Measurements from ENCODE around the gene KIF16B. TPM values are rescaled to one million over a fixed set of nuclear protein-coding genes. Genes with fewer than 3 reads are reported as not detected.

KIF16B gene
- total and polyA plus RNA-seq, 2 experiments from 2014 or later, result 9.3 to 21.8 TPM

DNA sequence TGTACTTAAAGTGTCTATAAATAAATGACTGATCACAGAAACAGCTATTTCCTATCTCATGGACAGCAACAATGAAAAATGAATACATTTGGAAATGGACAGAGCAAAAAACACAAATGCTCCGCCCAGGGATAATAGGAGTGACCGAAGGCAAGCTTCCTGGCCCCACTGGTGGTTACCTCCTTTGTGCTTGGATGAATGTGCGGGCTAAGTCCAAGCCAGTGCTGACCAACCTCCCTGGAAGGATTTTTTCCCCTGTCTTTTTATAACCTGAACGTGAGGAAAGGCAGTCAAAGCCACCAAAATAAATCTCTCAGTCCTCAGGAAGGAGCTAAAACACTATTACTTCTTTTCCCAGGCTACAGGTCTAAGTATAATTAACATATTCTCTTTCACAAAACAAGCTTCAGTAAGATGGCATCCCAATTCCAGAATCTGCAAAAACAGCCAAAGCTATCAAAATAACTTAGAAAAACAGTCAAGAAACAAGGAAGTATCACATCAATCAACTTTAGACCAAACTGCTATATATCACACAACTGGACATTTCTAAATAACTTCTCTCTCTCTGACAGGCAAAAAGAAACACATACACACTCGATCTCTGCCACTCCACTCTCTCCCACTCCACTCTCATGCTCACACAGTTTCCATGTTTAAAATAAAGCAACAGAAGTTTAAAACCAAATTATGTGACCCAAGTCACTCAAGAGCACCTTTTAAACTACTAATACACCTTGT is 10.0 kb downstream of the KIF16B start:
- 66% methylated on average over 5 of the region's 5 CpGs for WGBS (ENCODE audit: low lambda C conversion rate, missing lambda C conversion rate)
- Histone ChIP-seq H3K27me3 (no peaks in the 10 kb centered on the region), H3K4me1 (ENCODE audit: insufficient read depth) (peaks cover 4% of the 10 kb centered on the region), H3K4me2 (peak overlapping the region; percentile 23), H3K79me2 (peaks cover 90% of the 10 kb centered on the region), H3K4me3 (no peak overlapping the region), H2AFZ (no peak overlapping the region), H3K9me2 (replicated peaks; ENCODE audit: insufficient read depth) (no peaks in the 10 kb centered on the region), H3K36me3 (replicated peaks; ENCODE audit: insufficient read depth, low read depth) (no peaks in the 10 kb centered on the region), H4K20me1 (ENCODE audit: insufficient read depth, poor library complexity, severe bottlenecking) (no peaks in the 10 kb centered on the region), H3K9me3 (ENCODE audit: low read depth) (no peaks in the 10 kb centered on the region), H3K27ac (peak overlapping the region; percentile 49)
- TF ChIP-seq EZH2 (IDR thresholded peaks at IDR 0.05; ENCODE audit: borderline replicate concordance), result no peak
- no peak for TF ChIP-seq EZH2phosphoT487 (IDR thresholded peaks at IDR 0.05; ENCODE audit: low read depth, severe bottlenecking, unreplicated experiment)
- TF ChIP-seq, protein P1, sequence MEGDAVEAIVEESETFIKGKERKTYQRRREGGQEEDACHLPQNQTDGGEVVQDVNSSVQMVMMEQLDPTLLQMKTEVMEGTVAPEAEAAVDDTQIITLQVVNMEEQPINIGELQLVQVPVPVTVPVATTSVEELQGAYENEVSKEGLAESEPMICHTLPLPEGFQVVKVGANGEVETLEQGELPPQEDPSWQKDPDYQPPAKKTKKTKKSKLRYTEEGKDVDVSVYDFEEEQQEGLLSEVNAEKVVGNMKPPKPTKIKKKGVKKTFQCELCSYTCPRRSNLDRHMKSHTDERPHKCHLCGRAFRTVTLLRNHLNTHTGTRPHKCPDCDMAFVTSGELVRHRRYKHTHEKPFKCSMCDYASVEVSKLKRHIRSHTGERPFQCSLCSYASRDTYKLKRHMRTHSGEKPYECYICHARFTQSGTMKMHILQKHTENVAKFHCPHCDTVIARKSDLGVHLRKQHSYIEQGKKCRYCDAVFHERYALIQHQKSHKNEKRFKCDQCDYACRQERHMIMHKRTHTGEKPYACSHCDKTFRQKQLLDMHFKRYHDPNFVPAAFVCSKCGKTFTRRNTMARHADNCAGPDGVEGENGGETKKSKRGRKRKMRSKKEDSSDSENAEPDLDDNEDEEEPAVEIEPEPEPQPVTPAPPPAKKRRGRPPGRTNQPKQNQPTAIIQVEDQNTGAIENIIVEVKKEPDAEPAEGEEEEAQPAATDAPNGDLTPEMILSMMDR (IDR thresholded peaks at IDR 0.05; ENCODE audit: poor library complexity), result no peak
- no peak for DNase-seq (ENCODE audit: low spot score)

DNA sequence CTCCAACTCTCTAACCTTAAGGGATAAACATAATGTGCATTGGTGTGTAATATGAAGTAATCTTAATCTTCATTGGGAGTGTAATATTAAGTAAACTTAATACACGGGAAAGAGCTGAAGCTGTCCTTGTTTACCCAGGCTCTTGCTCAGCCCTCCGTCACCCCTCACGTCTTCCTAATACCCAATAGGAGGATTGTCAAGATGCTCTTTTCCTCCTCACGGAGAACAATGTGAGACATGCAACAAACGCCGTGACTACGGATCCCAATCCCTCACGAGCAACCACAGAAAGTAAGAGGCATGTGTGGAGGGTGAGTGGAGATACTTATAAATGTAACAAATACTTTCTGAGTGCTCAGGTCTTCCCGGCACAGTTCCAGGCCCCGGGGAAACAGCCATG is 11.0 kb downstream of the KIF16B start:
- TF ChIP-seq, protein P1 (IDR thresholded peaks at IDR 0.05; ENCODE audit: poor library complexity), result no peak
- TF ChIP-seq EZH2 (IDR thresholded peaks at IDR 0.05; ENCODE audit: borderline replicate concordance) (no peak), EZH2phosphoT487 (IDR thresholded peaks at IDR 0.05; ENCODE audit: low read depth, severe bottlenecking, unreplicated experiment) (no peak)
- Histone ChIP-seq H3K27ac (no peak overlapping the region), H3K9me3 (ENCODE audit: low read depth) (no peaks in the 10 kb centered on the region), H2AFZ (no peak overlapping the region), H3K9me2 (replicated peaks; ENCODE audit: insufficient read depth) (no peaks in the 10 kb centered on the region), H4K20me1 (ENCODE audit: insufficient read depth, poor library complexity, severe bottlenecking) (no peaks in the 10 kb centered on the region), H3K4me3 (no peak overlapping the region), H3K4me1 (ENCODE audit: insufficient read depth) (peaks cover 4% of the 10 kb centered on the region), H3K4me2 (no peak overlapping the region), H3K79me2 (peaks cover 92% of the 10 kb centered on the region), H3K27me3 (no peaks in the 10 kb centered on the region), H3K36me3 (replicated peaks; ENCODE audit: insufficient read depth, low read depth) (no peaks in the 10 kb centered on the region)
- WGBS (ENCODE audit: low lambda C conversion rate, missing lambda C conversion rate), result 87% methylated on average over 10 of the region's 10 CpGs
- no peak for DNase-seq (ENCODE audit: low spot score)

GRCh38 chr20:16560661-16561060 is 12.6 kb downstream of the KIF16B start:
- 80% methylated on average over 9 of the region's 9 CpGs for WGBS (ENCODE audit: low lambda C conversion rate, missing lambda C conversion rate)
- peaks cover 4% of the 10 kb centered on the region for H3K4me1 ChIP-seq (ENCODE audit: insufficient read depth)
- H3K4me2 ChIP-seq, result no peak overlapping the region
- H3K9me3 ChIP-seq (ENCODE audit: low read depth), result no peaks in the 10 kb centered on the region
- no peaks in the 10 kb centered on the region for H3K36me3 ChIP-seq (replicated peaks; ENCODE audit: insufficient read depth, low read depth)
- peaks cover 91% of the 10 kb centered on the region for H3K79me2 ChIP-seq
- H3K4me3 ChIP-seq, result no peak overlapping the region
- no peak overlapping the region for H2AFZ ChIP-seq
- no peaks in the 10 kb centered on the region for H3K27me3 ChIP-seq
- TF ChIP-seq EZH2 (IDR thresholded peaks at IDR 0.05; ENCODE audit: borderline replicate concordance) (no peak), EZH2phosphoT487 (IDR thresholded peaks at IDR 0.05; ENCODE audit: low read depth, severe bottlenecking, unreplicated experiment) (no peak)
- TF ChIP-seq, protein P1 (IDR thresholded peaks at IDR 0.05; ENCODE audit: poor library complexity), result no peak
- DNase-seq (ENCODE audit: low spot score), result no peak
- no peaks in the 10 kb centered on the region for H4K20me1 ChIP-seq (ENCODE audit: insufficient read depth, poor library complexity, severe bottlenecking)
- H3K27ac ChIP-seq, result no peak overlapping the region
- H3K9me2 ChIP-seq (replicated peaks; ENCODE audit: insufficient read depth), result no peaks in the 10 kb centered on the region

Data from hepatocyte (in vitro differentiated cells).